Dermis microvascular lymphatic vessel endothelial cell (primary cell): Measurements from ENCODE around the gene ZNF316. TPM values are rescaled to one million over a fixed set of nuclear protein-coding genes. Genes with fewer than 3 reads are reported as not detected.
"Not testable (repeated sequence)": the region's sequence is repeated elsewhere in the genome, so short reads cannot be mapped to it uniquely, and the experiment has no call there.

ENCODE experiments used
- DNase-seq, 2 donors: peaks; one replicate each; pipeline versions ENCODE4 v3.0.0 to v3.0.0-alpha.2; 2010; ENCODE audit warnings: low read depth in 2 of 2
- total RNA-seq: library from RNA; depleted of rRNA; stranded (reverse); fragments of >200 nt; gene quantifications from 2 replicates; pipeline ENCODE4 v1.2.1, GENCODE V29; 2014

Gene ZNF316
- total RNA-seq, 1 donor from 2014 or later, result 8.1 TPM

- DNase-seq, result no peak
Observed at GRCh38 chr7:6646465-6646864, 9.3 kb downstream of the ZNF316 start.

DNA sequence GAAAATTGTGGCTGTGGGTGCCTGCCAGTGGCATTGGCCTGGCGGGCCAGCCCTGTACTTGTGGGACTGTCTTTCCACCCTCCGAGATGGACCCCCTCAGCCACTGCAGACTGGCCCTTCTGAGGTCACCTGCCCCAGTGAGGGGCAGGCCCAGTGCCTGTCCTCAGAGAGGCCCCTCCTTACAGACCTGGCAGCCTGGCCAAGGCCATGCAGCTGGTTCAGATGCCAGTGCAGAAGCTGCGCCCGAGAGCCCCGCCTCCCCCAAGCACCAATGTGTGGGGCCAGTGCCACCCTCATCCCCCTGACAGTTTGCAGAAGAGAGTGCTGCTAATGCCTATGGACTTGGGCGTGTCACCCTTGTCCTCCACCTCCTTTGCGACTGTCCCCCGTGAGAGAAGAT is 10.0 kb downstream of the ZNF316 start:
- no peak for DNase-seq

DNA sequence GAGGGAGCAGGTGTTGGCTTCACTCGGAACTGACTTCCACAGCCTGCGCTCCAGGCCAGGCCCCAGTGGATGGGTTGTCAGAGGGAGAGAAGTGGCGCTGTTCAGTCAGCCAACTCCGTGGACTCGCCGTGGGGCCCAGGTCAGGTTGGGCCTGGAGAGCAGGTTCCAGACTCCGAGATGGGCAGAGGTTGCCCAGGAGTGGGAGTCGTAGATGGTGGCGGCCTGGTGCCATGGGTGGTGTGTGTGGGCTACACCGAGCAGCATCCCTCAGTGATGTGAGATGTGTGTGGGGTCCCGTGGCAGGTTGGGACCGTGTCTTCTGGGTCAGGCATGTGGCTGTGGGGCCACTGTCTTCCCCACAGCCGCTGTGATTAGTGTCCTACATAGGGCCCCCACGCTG is 10.4 kb downstream of the ZNF316 start:
- DNase-seq, result no peak

DNA sequence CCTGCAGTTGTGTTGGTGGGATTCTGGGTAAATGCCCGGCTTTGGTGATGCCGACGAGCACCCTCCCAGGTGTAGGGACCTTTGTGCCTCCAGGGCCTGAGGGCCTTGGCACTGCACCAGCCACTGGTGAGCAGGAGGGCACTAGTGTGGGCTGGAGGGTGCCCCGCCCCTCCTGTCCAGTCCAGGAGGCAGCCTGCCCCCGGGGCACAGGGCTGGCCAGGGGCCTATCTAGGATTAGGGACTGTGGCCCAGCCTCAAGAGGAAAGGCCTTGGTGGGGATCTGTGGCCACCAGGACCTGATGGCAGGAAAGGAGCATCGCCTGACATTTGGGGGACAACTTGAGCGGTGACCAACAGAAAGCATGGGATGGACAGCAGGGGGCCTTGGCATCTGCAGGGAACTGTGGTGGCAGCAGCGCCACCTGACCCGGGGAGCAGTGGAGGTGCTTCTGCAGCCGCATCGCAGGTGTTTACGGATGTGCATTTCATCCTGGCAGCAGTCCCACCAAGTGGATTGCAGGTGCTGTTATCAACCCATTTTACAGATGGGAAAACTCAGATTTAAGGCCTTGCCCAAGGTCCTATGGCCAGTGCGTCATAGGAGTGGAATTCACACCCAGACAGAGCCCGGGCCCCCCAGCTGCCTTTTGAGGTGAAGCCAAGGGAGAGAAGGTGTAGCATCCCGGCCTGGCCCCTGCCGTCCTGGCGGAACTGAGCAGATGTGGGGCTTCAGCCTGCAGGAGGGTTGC is 11.1 kb downstream of the ZNF316 start:
- no peak for DNase-seq

GRCh38 chr7:6648815-6649104 is 11.6 kb downstream of the ZNF316 start:
- no peak for DNase-seq

- DNase-seq, result no peak
Observed at GRCh38 chr7:6649241-6649961, 12.3 kb downstream of the ZNF316 start.

DNA sequence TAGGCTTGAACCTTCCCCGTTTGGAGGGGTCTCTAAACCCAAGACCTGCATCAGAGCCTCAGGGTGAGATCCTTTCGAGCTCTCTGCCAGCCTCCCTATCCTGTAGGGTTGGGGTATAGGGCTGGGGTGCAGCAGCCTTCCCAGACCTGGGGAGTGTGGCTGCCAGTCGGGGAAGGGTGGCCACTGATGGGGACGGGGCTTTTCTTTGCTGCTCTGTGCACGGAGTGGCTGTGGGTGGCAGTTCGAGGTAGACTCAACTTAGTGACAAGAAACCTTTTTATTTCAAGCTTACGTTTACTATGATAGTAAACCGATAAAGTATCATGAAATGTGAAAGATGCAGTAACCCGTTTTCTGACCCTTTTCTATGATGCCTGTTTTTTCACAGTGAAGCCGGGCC is 13.0 kb downstream of the ZNF316 start:
- no peak for DNase-seq

DNA sequence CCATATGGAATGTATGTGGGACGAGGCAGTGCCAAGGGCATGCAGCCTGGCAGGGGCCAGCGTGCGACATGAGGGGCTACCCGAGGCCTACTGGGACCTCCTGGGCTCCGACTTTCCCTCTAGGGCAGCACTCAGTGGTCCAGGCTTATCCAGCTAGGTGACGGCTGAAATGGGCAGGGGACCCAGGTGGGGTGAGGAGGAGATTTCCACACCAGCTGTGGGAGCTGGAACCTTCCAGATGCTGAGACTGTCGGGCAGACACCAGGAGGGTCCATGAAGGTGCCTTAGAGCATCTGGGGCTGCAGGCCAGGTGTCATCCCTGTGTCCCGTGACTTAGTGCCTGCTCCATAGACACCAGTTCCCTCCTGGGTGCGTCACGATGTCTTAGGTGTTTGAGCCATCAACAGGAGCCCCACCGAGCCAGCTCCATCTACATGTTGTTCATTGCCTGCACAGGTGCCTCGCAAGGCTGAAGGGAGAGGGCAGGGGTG is 13.4 kb downstream of the ZNF316 start:
- DNase-seq, result no peak

GRCh38 chr7:6651851-6652445 is 14.8 kb downstream of the ZNF316 start:
- no peak for DNase-seq

GRCh38 chr7:6652446-6653011 is 15.4 kb downstream of the ZNF316 start:
- no peak for DNase-seq

- no peak for DNase-seq
Observed at GRCh38 chr7:6653071-6654003, 16.2 kb downstream of the ZNF316 start.

DNA sequence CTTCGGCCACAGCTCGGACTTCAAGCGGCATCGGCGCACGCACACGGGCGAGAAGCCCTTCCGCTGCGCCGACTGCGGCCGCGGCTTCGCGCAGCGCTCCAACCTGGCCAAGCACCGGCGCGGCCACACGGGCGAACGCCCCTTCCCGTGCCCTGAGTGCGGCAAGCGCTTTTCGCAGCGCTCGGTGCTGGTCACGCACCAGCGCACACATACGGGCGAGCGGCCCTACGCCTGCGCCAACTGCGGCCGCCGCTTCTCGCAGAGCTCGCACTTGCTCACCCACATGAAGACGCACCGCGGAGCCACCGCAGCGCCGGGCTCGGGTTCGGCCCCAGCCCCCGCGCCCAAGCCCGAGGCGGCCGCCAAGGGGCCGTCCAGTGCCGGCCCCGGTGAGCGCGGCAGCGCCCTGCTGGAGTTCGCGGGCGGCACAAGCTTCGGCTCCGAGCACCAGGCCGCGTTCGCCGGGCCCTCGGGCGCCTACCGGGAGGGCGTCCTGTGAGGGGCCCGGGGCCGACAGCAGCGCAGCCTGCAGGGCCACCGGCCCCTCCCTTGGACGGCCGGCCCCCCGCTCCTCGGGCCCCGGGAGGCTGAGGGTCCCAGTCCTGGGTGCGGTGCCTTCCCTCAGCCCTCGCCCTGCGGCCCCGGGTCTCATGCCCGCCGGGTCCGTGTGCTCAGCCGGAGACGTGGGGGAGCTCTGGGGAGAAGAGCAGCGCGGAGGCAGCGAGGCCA is 17.2 kb downstream of the ZNF316 start:
- DNase-seq, result no peak

GRCh38 chr7:6654842-6655610 is 17.9 kb downstream of the ZNF316 start:
- DNase-seq, result no peak

- DNase-seq, result no peak
Observed at GRCh38 chr7:6655636-6656385, 18.7 kb downstream of the ZNF316 start.

GRCh38 chr7:6656413-6656812 is 19.3 kb downstream of the ZNF316 start:
- no peak for DNase-seq

- no peak for DNase-seq
Observed at GRCh38 chr7:6658618-6659345, 21.7 kb downstream of the ZNF316 start.

DNA sequence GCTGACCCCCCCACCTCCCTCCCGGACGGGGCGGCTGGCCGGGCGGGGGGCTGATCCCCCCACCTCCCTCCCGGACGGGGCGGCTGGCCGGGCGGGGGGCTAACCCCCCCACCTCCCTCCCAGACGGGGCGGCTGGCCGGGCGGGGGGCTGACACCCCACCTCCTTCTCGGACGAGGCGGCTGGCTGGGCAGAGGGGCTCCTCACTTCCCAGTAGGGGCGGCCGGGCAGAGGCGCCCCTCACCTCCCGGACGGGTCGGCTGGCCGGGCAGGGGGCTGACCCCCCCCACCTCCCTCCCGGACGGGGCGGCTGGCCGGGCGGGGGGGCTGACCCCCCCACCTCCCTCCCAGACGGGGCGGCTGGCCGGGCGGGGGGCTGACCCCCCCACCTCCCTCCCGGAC is 33.7 kb downstream of the ZNF316 start:
- not testable (repeated sequence) for DNase-seq

- DNase-seq, result no peak
Observed at GRCh38 chr7:6675807-6676405, 38.8 kb downstream of the ZNF316 start.
